GM12878 (cell line): ENCODE results near the gene RALGPS1. TPM values are rescaled to one million over a fixed set of nuclear protein-coding genes. Genes with fewer than 3 reads are reported as not detected.

Source experiments
- BACH1 ChIP-seq: fragments of 450-650 bp; IDR thresholded peaks from 2 replicates; pipeline ENCODE4 v1.6.1; 2017; ENCODE audit warnings: mild to moderate bottlenecking, borderline replicate concordance
- BHLHE40 ChIP-seq, 2 experiments: fragments of 450-650 bp in 1 of 2; IDR thresholded peaks; 2 replicates each; pipeline ENCODE4 v1.6.1; 2011 to 2017; ENCODE audit warnings: low read depth in 2 of 2, borderline replicate concordance in 1 of 2, improper control_type of control experiment in 1 of 2, low read length in 1 of 2, mild to moderate bottlenecking in 1 of 2
- CBFB ChIP-seq: IDR thresholded peaks from 2 replicates; pipeline ENCODE4 v1.6.1; 2016; ENCODE audit warnings: antibody characterized with exemption, low read depth
- KAT2A ChIP-seq: conservative IDR thresholded peaks from 2 replicates; pipeline ENCODE4 v1.6.1; 2011; ENCODE audit warnings: low read depth, low read length; ENCODE audit not compliant: control insufficient read depth
- MEF2B ChIP-seq: fragments of 450-650 bp; IDR thresholded peaks from 2 replicates; pipeline ENCODE4 v1.6.1; 2018; ENCODE audit warnings: mild to moderate bottlenecking, moderate library complexity; ENCODE audit not compliant: partially characterized antibody, poor library complexity, severe bottlenecking
- MLLT1 ChIP-seq: fragments of 450-650 bp; IDR thresholded peaks from 2 replicates; pipeline ENCODE4 v1.6.1; 2016; ENCODE audit warnings: mild to moderate bottlenecking
- MTA2 ChIP-seq: fragments of 450-650 bp; IDR thresholded peaks from 2 replicates; pipeline ENCODE4 v1.6.1; 2016; ENCODE audit warnings: low read depth, mild to moderate bottlenecking, moderate library complexity
- RELB ChIP-seq: fragments of 450-650 bp; IDR thresholded peaks from 2 replicates; pipeline ENCODE4 v1.6.1; 2017; ENCODE audit warnings: low read depth, mild to moderate bottlenecking, moderate library complexity
- SMARCA5 ChIP-seq: fragments of 450-650 bp; IDR thresholded peaks from 2 replicates; pipeline ENCODE4 v1.6.1; 2017; ENCODE audit warnings: mild to moderate bottlenecking
- SREBF2 ChIP-seq: IDR thresholded peaks from 2 replicates; pipeline ENCODE4 v1.6.1; 2012; ENCODE audit warnings: mild to moderate bottlenecking, low read length
- TCF7 ChIP-seq: IDR thresholded peaks from 2 replicates; pipeline ENCODE4 v1.6.1; 2014; ENCODE audit warnings: antibody characterized with exemption, borderline replicate concordance
- YY1 ChIP-seq: IDR thresholded peaks from 2 replicates; pipeline ENCODE4 v1.6.1; 2011; ENCODE audit warnings: low read depth, mild to moderate bottlenecking, low read length
- ZNF217 ChIP-seq: fragments of 450-650 bp; IDR thresholded peaks from 2 replicates; pipeline ENCODE4 v1.6.1; 2017; ENCODE audit warnings: antibody characterized with exemption, mild to moderate bottlenecking
- ZSCAN29 ChIP-seq: fragments of 450-650 bp; IDR thresholded peaks from 2 replicates; pipeline ENCODE4 v1.6.1; 2017; ENCODE audit warnings: mild to moderate bottlenecking, moderate library complexity
- polyA plus RNA-seq, 11 experiments: library from polyadenylated mRNA; depleted of rRNA in 4 of 11; unstranded in 6 of 11; stranded (reverse) in 5 of 11; fragments of >200 nt; fragmentation: Nextera tagmentation in 4 of 11; fragmentation: Illumina TruSeq in 1 of 11; extraction: Ambion mirVana in 4 of 11; extraction: Trizol in 1 of 11; gene quantifications; 1 replicate in 1 of 11; 2 replicates in 10 of 11; pipeline versions ENCODE4 v1.2.1 to v1.2.3, GENCODE V29; 2011 to 2016; ENCODE audit warnings: inconsistent platforms in 2 of 11, missing spikeins in 2 of 11, low read depth in 1 of 11
- total RNA-seq, 4 experiments: library from RNA; depleted of rRNA in 3 of 4; stranded (reverse); fragments of >200 nt in 3 of 4; fragmentation: Illumina TruSeq in 1 of 4; extraction: Trizol in 1 of 4; gene quantifications; 2 replicates each; pipeline versions ENCODE4 v1.2.1 to v1.2.3, GENCODE V29; 2013 to 2021
- TF ChIP-seq, protein P1 (sequence below): fragments of 450-650 bp; formaldehyde crosslinking; IDR thresholded peaks from 2 replicates; pipeline ENCODE4 v1.4.0; 2020; ENCODE audit warnings: mild to moderate bottlenecking, moderate library complexity
- TF ChIP-seq, protein P2 (sequence below): IDR thresholded peaks from 2 replicates; pipeline ENCODE4 v1.6.1; 2011; ENCODE audit warnings: mild to moderate bottlenecking, low read depth, low read length, moderate library complexity; ENCODE audit not compliant: insufficient replicate concordance
- TF ChIP-seq, protein P3 (sequence below): IDR thresholded peaks from 2 replicates; pipeline ENCODE4 v1.6.1; 2012; ENCODE audit warnings: low read length, inconsistent platforms
- TF ChIP-seq, protein P4 (sequence below): IDR thresholded peaks from 2 replicates; pipeline ENCODE4 v1.6.1; 2012; ENCODE audit warnings: low read depth, low read length, improper control_type of control experiment

Gene RALGPS1
- total and polyA plus RNA-seq, 10 of the 15 experiments (the other 5 are each of a cell fraction or from before 2014, with no cell fraction given), result 0.13 to 5.6 (median 2.7) TPM

GRCh38 chr9:126985870-126986498, 71.4 kb downstream of the RALGPS1 start (continued):
- TF ChIP-seq, protein P1, sequence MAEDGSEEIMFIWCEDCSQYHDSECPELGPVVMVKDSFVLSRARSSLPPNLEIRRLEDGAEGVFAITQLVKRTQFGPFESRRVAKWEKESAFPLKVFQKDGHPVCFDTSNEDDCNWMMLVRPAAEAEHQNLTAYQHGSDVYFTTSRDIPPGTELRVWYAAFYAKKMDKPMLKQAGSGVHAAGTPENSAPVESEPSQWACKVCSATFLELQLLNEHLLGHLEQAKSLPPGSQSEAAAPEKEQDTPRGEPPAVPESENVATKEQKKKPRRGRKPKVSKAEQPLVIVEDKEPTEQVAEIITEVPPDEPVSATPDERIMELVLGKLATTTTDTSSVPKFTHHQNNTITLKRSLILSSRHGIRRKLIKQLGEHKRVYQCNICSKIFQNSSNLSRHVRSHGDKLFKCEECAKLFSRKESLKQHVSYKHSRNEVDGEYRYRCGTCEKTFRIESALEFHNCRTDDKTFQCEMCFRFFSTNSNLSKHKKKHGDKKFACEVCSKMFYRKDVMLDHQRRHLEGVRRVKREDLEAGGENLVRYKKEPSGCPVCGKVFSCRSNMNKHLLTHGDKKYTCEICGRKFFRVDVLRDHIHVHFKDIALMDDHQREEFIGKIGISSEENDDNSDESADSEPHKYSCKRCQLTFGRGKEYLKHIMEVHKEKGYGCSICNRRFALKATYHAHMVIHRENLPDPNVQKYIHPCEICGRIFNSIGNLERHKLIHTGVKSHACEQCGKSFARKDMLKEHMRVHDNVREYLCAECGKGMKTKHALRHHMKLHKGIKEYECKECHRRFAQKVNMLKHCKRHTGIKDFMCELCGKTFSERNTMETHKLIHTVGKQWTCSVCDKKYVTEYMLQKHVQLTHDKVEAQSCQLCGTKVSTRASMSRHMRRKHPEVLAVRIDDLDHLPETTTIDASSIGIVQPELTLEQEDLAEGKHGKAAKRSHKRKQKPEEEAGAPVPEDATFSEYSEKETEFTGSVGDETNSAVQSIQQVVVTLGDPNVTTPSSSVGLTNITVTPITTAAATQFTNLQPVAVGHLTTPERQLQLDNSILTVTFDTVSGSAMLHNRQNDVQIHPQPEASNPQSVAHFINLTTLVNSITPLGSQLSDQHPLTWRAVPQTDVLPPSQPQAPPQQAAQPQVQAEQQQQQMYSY (CRISPR knock-in tag), result no peak
- TF ChIP-seq TCF7 (peak; percentile 78), BHLHE40 (IDR thresholded peaks at IDR 0.05; ENCODE audit: borderline replicate concordance in 1 of 2, low read depth in 2 of 2, low read length in 1 of 2) (peak; percentile 74 to 86), SREBF2 (no peak), RELB (peak; percentile 94), BACH1 (peak; percentile 70; the same call in 1 of the 2 replicates), CBFB (peak; percentile 96), MEF2B (peak; percentile 64), ZSCAN29 (no peak), KAT2A (no peak), MLLT1 (peak; percentile 97), MTA2 (peak; percentile 92), SMARCA5 (0 out of 2 replicates have a peak, but pooled peaks have one; percentile 4), YY1 (0 out of 2 replicates have a peak, but pooled peaks have one; percentile 43), ZNF217 (peak; percentile 77; the same call in 1 of the 2 replicates)
- TF ChIP-seq, protein P2, sequence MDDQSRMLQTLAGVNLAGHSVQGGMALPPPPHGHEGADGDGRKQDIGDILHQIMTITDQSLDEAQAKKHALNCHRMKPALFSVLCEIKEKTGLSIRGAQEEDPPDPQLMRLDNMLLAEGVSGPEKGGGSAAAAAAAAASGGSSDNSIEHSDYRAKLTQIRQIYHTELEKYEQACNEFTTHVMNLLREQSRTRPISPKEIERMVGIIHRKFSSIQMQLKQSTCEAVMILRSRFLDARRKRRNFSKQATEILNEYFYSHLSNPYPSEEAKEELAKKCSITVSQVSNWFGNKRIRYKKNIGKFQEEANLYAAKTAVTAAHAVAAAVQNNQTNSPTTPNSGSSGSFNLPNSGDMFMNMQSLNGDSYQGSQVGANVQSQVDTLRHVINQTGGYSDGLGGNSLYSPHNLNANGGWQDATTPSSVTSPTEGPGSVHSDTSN, result no peak
- TF ChIP-seq, protein P3, sequence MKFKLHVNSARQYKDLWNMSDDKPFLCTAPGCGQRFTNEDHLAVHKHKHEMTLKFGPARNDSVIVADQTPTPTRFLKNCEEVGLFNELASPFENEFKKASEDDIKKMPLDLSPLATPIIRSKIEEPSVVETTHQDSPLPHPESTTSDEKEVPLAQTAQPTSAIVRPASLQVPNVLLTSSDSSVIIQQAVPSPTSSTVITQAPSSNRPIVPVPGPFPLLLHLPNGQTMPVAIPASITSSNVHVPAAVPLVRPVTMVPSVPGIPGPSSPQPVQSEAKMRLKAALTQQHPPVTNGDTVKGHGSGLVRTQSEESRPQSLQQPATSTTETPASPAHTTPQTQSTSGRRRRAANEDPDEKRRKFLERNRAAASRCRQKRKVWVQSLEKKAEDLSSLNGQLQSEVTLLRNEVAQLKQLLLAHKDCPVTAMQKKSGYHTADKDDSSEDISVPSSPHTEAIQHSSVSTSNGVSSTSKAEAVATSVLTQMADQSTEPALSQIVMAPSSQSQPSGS, result peak; percentile 71
- TF ChIP-seq, protein P4, sequence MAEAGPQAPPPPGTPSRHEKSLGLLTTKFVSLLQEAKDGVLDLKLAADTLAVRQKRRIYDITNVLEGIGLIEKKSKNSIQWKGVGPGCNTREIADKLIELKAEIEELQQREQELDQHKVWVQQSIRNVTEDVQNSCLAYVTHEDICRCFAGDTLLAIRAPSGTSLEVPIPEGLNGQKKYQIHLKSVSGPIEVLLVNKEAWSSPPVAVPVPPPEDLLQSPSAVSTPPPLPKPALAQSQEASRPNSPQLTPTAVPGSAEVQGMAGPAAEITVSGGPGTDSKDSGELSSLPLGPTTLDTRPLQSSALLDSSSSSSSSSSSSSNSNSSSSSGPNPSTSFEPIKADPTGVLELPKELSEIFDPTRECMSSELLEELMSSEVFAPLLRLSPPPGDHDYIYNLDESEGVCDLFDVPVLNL, result no peak
